NK-92 (cell line): Measurements from ENCODE around the gene ACBD4.

Experiments
- DNase-seq: peaks from one replicate; lab custom pipeline; 2025; ENCODE audit not compliant: unreplicated experiment; lab: John Stamatoyannopoulos, UW

The ACBD4 gene, protein sequence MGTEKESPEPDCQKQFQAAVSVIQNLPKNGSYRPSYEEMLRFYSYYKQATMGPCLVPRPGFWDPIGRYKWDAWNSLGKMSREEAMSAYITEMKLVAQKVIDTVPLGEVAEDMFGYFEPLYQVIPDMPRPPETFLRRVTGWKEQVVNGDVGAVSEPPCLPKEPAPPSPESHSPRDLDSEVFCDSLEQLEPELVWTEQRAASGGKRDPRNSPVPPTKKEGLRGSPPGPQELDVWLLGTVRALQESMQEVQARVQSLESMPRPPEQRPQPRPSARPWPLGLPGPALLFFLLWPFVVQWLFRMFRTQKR

DNA sequence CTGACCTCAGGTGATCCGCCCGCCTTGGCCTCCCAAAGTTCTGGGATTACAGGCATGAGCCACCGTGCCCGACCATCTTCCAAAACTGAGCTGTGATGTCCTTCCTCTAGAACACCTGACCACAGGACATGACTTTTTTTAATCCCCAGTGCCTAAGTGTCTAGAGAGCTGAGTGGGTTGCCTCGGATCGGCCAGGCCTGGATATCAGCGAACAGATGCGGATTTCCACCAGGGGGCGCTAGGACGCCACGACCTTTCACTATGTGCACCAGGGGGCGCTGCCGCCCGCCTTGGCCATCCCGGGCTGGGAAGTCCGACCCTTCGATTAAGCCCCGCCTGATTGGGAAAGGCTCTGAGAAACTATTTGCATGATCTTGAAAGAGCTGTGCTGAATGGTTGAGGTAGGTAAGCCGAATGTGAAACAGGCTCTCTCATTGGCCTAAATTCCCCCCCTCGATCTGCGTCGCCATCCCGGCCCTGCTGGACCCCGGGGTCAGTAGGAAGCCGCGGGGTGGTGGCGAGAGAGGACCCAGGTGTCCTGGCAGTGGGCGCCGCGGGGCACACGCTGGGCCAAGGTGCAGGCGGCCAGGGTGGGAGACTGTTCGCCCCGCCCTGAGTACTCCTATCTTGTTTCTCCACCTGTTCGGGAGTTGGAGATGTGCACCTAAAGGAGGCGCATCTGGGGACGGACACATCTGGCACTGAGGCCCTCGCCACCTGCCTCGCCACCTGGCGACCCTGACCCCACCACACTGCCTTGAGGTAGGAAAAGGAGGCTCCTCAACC is at the start of gene ACBD4:
Gene ACBD4 (plus strand): TSS at position 496 of the 786 bp plus-strand sequence. CDS start 458 bp downstream, outside the sequence.
- peak; percentile 61 for DNase-seq

DNA sequence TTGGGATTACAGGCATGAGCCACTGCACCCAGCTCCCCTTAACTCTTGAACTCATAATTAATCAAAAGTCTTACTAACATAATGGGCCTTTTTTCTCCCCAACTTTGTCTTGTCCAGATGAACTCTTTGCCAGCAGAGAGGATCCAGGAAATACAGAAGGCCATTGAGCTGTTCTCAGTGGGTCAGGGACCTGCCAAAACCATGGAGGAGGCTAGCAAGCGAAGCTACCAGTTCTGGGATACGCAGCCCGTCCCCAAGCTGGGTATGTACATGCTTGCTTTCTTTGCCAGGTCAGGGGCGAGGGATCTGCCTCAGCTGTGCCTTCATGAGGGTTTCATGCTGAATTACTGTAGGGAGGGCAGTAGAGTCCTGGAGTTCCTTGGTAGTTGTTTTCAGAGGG is 49.1 kb upstream of the ACBD4 start:
- DNase-seq = no peak

DNA sequence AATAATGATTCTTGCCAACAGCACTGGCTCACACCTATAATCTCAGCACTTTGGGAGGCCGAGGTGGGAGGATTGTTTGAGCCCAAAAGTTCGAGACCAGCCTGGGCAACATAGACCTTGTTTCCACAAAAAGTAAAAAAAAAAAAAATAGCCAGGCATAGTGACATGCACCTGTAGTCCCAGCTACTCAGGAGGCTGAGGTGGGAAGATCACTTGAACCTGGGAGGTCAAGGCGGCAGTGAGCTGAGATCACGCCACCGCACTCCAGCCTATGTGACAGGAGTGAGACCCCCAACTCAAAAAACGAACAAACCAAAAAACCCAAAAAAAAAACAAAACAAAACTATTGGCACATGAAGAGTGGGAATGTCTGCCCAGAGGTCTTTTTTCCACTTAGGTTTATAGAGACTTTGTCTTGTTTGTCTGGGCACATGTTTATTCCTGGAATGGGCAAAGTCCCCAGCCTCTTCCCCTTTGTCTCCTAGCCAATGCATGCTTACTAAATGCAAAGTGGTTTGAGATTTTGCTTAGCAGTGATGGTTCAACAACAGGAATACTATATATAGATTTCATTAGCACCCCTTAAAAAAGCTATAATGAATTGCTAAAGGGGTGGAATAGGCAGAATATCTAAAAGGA is 48.5 kb upstream of the ACBD4 start:
- DNase-seq = no peak

DNA sequence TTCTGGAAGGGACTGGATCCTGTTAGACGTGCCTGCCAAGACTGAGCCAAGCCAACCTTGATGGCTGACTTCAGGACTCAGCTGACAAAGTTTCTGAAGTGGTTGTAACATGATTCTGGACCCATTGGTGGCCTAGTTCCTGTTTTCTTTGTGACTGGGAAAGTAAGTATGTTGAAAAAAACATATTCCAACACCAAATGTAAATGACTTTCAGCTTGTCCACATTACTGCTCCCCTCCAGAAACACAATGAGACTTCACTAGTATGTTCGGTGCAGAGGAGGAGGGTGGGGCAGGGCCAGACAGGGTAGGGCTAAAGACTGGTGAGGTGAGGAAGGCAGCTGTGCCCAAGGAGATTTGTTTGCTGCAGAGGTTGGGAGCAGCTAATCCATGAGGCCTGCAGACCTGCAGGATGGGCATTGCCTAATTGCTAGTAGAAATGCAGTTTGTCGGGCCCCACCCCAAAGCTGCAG is 47.9 kb upstream of the ACBD4 start:
- no peak for DNase-seq

DNA sequence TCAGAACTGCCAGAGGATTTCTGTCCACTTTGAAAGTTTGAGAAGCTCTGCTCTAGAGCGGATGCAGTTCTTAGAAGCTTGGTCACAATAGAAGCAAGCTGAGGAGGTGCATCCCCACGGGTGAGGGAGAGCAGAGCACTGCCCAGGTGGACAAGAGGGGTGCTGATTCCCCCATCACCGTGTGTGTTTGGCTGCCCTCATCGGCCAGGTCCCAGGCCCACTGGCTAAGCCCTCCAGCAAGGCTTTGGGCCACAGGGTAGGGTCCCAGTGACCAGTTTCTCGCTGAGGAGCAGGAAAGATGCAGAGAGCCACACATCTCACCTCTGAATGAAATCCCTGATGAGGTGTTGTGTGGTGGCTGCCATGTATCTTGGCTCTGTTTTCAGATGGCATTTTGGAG is 47.5 kb upstream of the ACBD4 start:
- no peak for DNase-seq

DNA sequence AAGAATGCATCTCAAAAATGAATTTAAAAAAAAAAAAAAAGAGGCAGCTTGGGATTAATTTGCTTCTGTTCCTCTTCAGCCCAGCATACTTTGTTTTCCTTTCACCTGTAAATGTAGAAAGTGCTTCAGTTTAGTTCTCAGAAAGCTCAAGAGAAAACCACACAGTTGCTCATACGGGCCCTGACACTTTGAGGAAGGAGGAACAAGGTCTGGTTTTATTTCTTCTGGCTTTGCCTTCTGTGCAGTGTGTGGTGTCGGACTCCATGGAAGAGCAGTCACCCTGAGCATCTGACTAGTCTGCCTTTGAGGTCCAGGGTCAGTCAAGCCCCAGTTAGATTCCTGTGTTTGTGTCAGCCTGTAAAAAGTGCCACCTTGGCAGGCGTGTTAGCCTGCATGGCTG is 46.7 kb upstream of the ACBD4 start:
- no peak for DNase-seq

DNA sequence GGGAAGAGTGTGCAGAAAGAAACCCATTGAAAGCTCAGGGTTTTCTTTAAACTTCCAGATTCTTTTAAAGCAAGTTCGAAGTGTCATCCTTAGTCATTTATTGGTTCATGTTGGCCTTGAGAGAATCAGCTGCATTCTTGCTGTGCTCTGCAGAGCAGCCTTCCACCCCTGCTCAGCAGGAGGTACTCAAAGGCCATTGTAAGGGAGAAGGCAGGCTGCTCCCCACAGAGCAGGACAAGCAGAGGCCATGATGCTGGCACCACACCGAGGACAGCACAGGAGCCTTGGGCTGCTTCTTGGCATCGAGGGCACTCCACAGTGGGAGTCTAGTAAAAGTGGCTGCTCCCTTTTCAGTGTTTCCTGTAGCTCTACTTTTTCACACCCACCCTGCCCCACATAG is 44.8 kb upstream of the ACBD4 start:
- DNase-seq = no peak

DNA sequence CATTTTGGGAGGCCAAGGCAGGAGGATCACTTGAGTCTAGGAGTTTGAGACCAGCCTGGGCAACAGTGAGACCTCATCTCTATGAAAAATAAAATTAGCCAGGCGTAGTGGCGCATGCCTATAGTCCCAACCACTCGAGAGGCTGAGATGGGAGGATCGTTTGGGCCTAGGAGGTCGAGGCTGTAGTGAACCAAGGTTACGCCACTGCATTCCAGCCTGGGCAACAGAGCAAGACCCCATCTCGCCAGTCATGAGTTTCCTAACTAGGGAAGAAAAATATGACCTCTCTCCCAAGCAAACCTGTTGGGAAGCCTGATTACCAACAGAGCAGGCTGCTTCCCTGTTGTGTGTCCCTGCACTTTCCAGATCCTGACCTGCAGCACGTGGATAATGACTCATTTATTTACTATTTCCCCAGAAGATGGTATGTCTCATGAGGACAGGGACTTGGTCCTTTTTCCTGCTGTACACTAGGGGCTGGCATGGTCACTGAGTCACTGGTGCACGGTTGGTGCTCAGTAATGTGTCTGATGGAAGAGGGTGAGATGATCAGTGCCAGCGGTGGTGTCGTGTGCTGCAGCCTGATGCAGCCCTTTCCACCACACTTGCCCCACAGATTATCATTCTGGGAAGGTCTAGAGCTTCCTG is 43.6 kb upstream of the ACBD4 start:
- DNase-seq = no peak

DNA sequence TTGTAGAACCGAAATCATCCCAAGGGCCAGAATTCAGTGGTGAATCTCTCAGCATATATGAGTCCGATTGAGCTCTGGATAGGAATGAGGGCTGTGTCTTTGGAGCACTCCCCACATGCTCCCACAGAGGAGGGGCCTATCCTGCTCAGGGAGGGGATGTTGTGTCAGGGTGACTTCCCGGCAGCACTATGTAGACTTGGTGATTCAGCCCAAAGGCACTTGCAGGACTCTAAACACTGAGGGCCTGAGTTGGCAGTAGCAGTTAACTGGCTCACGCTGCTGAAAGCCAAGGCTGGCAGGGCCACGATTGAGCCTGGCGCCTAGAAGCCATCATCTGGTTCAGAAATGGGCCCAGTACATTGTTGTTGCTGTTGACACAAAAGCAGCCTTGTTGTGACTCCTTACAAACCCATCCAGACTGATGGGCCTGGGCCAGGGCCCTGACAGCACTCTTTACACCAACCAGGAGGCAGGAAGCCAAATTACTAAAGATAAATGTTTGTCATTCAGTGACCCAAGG is 42.5 kb upstream of the ACBD4 start:
- DNase-seq = no peak

DNA sequence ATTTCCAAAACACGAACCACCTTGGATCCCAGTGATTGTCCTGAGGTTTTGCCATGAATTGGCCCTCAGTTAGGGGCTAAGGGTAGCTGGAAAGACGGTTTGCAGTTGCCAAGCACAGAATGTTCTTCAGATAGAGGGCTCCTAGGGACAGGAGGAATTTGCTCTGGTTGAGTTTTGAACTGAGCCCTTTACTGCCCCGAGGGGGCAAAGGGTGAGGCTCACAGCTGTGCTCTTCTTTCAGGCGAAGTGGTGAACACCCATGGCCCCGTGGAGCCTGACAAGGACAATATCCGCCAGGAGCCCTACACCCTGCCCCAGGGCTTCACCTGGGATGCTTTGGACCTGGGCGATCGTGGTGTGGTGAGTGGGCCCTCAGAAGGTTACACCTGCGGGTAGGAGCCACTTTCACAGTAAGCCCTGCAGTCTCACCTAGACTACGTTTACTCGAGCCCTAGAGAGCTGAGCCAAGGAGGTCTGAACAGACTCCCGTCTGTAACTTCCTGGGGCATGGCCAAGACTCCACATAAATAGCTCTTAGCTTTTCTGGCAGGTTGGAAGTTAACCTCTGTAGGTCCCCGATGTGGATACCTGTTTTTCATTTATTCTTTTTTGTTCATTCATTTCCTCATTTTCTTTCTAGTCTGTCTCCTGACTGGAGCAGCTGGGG is 41.9 kb upstream of the ACBD4 start:
- no peak for DNase-seq

DNA sequence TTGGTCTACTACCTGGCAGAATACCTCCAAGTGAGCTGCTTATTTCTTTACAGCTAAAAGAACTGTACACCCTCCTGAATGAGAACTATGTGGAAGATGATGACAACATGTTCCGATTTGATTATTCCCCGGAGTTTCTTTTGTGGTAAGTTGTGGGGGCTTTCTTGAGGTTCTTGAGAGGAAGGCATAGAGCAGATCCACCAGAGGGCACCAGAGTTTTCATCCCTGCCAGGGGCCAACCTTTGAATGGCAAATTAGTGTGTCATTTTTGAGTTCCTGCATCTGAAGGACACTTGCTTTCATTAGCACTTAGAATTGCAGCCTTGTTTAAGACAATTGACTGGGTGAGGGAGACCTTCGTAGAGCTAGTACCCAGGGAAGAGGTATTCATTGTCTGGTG is 39.3 kb upstream of the ACBD4 start:
- no peak for DNase-seq

DNA sequence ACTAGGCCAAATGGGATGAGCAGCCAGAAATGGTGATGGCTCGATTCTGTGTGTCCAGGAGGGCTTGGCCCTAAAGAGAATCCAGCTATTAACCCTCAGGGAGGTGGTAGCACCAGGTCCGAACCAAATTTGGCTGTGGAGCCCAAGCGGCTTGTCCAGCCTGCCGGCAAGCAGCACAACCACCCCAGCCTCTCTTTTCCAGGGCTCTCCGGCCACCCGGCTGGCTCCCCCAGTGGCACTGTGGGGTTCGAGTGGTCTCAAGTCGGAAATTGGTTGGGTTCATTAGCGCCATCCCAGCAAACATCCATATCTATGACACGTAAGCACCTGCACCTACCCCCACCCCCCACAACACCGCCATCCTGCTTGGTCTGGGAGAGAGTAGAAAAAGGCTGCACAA is 38.6 kb upstream of the ACBD4 start:
- DNase-seq = no peak

DNA sequence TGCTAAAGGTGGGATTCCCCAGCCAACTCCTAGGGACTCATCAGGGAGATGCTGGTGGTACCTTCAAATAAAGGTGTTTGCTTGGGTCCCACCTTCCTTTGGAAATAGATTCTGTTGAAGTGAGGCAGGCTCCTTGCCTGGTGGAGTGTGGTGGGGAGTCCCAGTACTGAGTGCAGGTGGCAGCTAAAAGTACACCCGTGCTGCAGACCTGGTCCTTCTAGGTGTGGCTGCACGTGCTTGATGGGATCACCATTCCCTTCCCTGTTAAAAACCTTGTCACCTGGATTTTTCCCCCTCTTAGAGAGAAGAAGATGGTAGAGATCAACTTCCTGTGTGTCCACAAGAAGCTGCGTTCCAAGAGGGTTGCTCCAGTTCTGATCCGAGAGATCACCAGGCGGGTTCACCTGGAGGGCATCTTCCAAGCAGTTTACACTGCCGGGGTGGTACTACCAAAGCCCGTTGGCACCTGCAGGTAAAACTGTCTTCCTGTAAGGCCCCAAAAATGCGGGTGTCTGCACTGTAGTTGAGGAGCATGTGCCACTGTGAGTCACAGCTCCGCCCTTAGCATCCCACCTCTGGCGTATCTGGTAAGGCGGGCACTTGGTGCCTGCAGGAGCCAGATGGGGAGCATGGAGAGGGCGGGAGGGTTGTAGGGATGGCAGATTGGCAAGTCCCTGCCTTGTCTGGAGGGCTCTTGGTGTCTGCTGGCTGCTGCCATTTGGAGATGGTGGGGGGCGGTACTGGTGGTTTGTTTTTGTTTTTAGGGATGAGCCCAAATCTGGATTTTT is 37.2 kb upstream of the ACBD4 start:
- no peak for DNase-seq

DNA sequence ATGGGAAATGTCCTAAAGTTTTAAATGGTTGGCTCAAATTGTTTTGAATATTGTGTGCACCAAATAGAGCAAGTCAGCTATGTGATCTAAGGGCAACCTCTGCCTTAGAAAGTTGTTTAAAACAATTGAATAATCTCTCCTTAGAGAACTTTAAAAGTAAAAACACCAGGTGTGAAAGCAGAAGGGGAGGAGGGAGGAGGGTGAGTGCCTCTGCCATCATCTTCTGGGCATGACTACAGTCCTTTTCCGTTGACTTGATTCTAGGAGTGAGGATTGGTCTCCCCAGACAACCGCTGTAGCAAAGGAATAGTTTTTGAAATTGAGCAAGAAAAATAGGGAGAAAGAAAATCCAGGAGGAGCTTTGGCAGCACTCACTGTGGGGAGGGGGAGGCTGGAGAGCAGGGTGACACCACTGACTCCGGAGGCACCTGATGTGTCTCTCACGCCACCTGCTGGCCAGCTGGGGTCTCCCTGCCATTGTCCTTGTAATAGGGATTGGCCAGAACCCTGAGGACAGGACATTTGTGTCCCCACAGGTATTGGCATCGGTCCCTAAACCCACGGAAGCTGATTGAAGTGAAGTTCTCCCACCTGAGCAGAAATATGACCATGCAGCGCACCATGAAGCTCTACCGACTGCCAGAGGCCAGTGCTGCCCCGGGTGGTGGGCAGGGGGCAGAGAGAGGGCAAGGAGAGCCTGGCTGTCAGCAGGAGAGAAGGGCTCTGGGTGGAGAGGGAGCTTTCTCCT is 36.4 kb upstream of the ACBD4 start:
- no peak for DNase-seq

DNA sequence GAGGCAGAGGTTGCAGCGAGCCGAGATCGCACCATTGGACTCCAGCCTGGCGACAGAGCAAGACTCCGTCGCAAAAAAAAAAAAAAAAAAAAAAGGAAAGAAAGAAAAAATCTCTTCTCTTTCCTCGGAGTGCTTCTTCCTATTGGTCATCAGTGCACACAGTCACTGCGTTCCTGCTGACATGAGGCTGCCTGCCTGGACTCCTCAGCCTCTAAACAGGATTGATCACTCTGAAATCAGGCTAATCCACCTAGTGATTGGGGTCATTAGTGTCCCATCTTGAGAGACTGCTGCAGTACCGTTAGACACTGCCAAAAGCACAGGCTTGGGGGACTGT is 34.0 kb upstream of the ACBD4 start:
- DNase-seq = no peak

DNA sequence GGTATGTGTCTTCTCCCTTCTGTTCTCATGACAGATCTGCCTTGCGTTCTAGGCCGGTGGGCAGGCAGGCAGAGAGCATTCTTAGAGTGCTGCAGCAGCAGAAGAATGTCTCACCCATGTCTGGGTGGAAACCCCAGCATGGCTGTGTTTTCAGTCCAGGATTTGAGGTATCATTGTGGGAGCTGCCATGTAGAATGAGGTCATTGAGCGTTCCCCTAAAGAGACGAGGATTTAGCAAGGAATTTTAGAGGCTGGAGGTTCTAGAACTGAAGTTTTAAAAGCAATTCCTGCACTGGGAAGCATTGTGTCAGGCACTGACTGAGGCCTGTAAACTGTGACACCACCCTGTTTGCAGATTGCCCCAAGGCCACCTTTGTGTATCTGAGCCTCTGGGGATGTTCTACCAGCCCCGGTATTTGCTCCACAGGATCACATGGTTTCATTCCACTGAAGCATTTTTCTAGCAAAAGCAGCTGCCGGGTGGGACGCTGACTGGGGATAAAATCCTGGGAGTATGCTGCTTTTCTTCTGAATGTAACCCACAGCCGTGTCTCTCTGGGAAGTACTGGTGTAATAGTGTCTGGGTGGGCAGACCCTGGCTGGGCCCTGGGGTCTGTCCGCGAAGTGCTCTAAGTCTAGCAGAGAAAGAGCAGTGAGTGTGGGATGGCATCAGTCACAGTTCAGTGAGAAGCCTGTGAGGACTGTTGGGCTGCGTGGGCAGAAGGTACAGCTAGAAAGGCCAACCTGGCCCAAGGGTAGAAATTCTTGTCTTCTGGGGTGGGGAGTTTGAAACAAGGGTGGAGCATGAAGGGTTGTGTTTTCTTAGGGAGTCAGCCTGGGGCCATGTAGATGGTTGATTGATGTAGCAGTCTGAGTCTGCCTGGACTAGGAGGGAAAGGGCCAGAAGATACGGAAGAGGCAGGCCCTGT is 33.3 kb upstream of the ACBD4 start:
- DNase-seq = no peak

DNA sequence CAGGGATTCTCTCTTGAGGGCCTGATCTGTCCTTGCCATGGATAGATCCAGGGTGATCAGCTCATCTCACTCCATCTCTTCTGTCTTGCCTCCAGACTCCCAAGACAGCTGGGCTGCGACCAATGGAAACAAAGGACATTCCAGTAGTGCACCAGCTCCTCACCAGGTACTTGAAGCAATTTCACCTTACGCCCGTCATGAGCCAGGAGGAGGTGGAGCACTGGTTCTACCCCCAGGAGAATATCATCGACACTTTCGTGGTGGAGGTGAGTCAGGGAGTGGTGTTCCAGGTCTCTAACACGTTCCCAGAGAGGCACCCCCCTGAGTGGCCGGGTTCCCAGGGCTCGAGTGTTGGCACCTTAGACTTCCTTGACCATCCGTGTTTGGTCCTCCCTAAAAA is 32.6 kb upstream of the ACBD4 start:
- DNase-seq = no peak

DNA sequence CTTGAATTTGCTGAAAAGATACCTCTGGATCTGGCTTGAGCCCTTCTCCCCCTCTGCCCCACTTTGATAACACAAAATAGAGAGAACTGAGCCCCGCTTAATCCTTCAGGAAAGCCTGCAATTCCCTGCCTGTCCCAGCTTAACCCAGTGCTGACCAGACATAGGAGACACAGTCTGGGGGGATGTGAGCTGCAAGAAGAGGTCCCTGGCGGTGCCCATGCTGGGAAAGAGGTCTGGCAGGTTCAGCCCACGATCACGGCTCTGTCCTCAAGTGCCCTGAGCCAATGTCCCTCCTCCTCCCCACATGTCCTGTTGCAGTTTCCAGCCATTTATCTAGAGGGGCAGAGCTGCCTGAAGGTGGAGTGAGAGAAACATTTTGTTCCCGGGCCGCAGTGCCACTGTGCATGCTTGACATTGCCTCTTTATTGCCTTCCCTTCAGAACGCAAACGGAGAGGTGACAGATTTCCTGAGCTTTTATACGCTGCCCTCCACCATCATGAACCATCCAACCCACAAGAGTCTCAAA is 32.2 kb upstream of the ACBD4 start:
- DNase-seq = no peak
